Measurements from ENCODE around the gene FGF2.
"Not testable (repeated sequence)": the region's sequence is repeated elsewhere in the genome, so short reads cannot be mapped to it uniquely, and the experiment has no call there.

Gene FGF2

GRCh38 chr4:122842984-122843531 lies 16.4 kb downstream of the FGF2 start:
- in situ Hi-C loops (cut with HindIII; ENCODE audit: low sequenced_read_pairs): no loop called here

- in situ Hi-C loops (cut with HindIII; ENCODE audit: low sequenced_read_pairs): not testable (repeated sequence)
Measured at GRCh38 chr4:122844391-122844790, 17.8 kb downstream of the FGF2 start.

GRCh38 chr4:122845066-122845465 lies 18.4 kb downstream of the FGF2 start:
- in situ Hi-C loops (cut with HindIII; ENCODE audit: low sequenced_read_pairs): no loop called here

GRCh38 chr4:122845760-122846159 lies 19.1 kb downstream of the FGF2 start:
- in situ Hi-C loops (cut with HindIII; ENCODE audit: low sequenced_read_pairs): no loop called here

DNA sequence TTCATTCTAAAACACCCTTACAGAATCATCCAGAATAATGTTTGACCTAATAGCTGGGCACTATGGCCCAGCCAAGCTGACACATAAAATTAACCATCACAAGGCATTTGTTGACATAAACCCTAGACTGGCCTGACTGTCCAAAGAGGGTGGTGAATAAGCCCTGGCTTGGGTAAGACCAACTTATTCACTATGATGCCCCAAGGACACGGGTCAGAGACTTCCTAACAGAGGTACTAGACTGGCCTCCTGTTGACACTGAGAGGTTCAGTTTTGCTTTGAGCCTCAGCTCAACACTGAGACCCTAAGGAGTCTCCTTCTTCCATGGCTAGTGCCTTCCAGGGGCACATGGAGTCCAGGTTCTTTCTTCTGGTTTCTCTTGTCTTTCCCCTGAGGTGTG lies 21.3 kb downstream of the FGF2 start:
- in situ Hi-C loops (cut with HindIII; ENCODE audit: low sequenced_read_pairs): no loop called here

GRCh38 chr4:122849789-122850188 lies 23.2 kb downstream of the FGF2 start:
- in situ Hi-C loops (cut with HindIII; ENCODE audit: low sequenced_read_pairs): not testable (repeated sequence)

GRCh38 chr4:122851568-122851967 lies 24.9 kb downstream of the FGF2 start:
- in situ Hi-C loops (cut with HindIII; ENCODE audit: low sequenced_read_pairs): no loop called here

DNA sequence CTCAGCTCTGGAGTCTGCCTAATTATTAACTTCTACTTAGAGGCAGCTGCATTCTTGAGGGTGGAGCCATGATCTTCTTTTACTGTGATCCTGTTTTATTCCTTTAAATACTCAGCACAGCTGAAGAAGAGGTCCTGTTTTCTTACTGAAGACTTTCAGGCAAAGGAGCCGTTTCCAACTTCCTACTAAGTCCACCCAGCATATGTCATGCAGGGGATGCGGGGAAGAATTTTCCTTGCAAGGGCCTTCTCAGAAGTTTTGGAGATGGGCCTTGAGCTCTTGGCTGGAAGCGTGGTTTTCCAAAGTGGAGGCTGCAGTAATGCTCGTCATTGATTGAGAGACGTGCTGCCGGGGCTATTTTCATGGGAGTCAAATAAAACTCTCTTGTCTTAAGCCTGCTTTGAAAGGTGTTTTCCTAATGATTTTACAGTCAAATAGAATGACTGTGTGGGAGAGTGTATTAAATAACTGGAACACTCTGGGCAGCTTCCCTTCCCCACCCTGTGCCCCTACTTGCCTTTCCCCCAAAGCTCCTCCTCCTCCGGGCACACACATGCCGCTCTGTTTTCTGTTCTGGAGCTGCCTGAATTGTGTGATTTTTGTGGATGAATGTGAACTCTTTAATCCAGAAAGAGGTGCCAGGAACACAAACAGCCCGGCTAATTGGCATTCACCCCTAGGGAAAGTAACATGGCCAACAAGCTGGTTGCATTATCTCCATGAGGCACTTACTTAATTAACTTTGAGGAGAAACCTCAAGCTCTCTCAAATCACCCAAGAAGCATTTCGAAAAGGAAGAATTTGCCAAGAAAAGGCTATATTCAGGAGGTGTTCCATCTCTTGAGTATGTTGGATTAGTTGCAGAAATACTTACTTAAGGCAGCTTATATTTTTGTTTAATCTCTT lies 28.1 kb downstream of the FGF2 start:
- in situ Hi-C loops (cut with HindIII; ENCODE audit: low sequenced_read_pairs): no loop called here

DNA sequence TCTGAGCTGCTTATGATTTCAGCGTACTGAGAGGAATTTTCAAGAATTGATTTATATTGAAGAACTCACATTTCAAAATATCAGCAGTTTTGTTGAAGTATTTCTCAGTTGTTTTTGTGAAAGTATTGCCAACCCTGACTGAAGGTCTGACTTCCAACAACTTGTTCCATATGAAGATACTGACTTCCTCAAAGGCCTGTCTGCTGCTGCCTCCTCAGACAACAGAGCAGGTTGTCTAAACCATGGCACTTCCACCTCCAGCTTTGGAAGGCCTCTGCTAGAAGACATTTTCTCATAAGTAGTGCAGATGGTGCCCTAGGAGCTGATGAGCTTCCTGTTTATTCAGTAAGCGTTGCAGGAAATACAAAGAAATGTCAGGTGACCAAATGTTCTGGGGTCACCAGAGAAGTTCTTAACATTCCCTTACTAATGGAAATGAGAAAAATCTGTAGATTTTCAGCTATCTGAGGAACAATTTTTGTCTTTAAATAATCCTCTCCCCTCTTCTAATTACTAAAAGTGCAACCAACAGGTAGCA lies 28.8 kb downstream of the FGF2 start:
- in situ Hi-C loops (cut with HindIII; ENCODE audit: low sequenced_read_pairs): no loop called here

GRCh38 chr4:122857160-122857559 lies 30.5 kb downstream of the FGF2 start:
- in situ Hi-C loops (cut with HindIII; ENCODE audit: low sequenced_read_pairs): no loop called here

- in situ Hi-C loops (cut with HindIII; ENCODE audit: low sequenced_read_pairs): no loop called here
Measured at GRCh38 chr4:122858705-122859104, 32.1 kb downstream of the FGF2 start.

GRCh38 chr4:122861172-122861943 lies 34.7 kb downstream of the FGF2 start:
- in situ Hi-C loops (cut with HindIII; ENCODE audit: low sequenced_read_pairs): no loop called here

- in situ Hi-C loops (cut with HindIII; ENCODE audit: low sequenced_read_pairs): no loop called here
Measured at GRCh38 chr4:122863639-122864038, 37.0 kb downstream of the FGF2 start.

- in situ Hi-C loops (cut with HindIII; ENCODE audit: low sequenced_read_pairs): no loop called here
Measured at GRCh38 chr4:122865425-122865824, 38.8 kb downstream of the FGF2 start.

GRCh38 chr4:122868235-122868634 lies 41.6 kb downstream of the FGF2 start:
- in situ Hi-C loops (cut with HindIII; ENCODE audit: low sequenced_read_pairs): not testable (repeated sequence)

- in situ Hi-C loops (cut with HindIII; ENCODE audit: low sequenced_read_pairs): no loop called here
Measured at GRCh38 chr4:122873146-122873545, 46.5 kb downstream of the FGF2 start.

DNA sequence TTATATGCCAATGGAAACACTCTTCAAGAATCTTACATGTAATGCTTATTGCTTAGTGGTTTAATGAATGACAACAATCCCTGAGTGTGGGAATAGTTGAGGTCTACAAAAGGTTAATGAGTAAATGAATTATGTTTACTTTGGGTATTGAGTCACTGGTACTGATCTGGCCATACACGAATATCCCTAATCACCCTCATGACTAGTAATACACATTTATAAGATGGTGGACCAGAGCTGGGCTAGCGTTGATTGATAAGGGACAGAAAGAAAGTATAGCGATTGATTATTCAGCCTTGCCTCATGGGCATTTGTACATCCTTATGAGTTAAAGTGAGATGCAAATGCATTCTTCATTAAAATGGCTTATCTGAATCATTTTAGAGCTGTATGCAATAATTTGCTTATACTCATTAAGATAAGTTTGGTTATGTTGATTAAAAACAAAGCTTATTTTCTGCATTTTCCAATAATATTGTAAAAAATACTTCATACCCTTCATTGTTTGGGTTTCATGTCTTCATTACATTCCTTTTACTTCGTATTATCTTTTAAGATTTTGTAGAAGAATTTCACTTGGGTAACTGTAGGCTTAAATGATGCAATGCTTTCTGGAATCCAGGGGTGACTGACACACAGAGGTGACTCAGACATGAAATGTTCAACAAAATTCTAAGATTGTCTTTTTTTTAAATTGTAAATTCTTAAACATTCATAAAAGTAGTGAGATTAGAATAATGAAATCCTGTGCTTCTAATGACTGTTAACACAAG lies 47.4 kb downstream of the FGF2 start:
- in situ Hi-C loops (cut with HindIII; ENCODE audit: low sequenced_read_pairs): no loop called here

DNA sequence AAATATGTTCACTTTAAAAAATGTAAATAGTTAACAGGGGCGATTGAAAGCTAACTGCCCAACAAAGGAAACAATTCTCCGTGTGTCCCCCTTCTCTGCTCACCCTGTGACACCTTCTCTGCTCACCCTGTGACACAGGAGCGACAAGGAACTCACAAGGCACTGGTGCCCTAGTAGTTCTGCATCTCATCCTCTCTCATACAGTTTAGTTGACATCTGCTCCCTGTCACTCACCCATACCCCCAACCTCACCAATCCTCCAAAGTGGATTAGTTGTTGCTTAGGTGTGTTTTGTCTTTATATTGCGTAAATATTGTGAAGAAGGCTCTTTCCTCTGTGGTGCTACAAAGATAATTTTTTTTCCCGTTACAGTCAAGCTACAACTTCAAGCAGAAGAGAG lies 49.3 kb downstream of the FGF2 start:
- in situ Hi-C loops (cut with HindIII; ENCODE audit: low sequenced_read_pairs): no loop called here

- in situ Hi-C loops (cut with HindIII; ENCODE audit: low sequenced_read_pairs): no loop called here
Measured at GRCh38 chr4:122876456-122876855, 49.8 kb downstream of the FGF2 start.

GRCh38 chr4:122879001-122879400 lies 52.4 kb downstream of the FGF2 start:
- in situ Hi-C loops (cut with HindIII; ENCODE audit: low sequenced_read_pairs): no loop called here

All from endothelial cell of hepatic sinusoid (primary cell).